Breast epithelium (tissue), 4 donors: ENCODE measurements around the gene SNRPA1. TPM values are rescaled to one million over a fixed set of nuclear protein-coding genes. Genes with fewer than 3 reads are reported as not detected.
A peak's percentile ranks its signal among the peaks of the same experiment; 100 is the strongest.

ENCODE experiments used
- DNase-seq, 2 donors: peaks; one replicate each; pipeline ENCODE4 v3.0.0-alpha.2; 2019; ENCODE audit warnings: low spot score in 2 of 2
- H3K27ac ChIP-seq, 2 donors: fragments of 200-600 bp; sonication (generic) in 1 of 2; one replicate each; pipeline ENCODE4 v1.5.1; 2016 to 2019; ENCODE audit warnings: mild to moderate bottlenecking in 1 of 2
- H3K27me3 ChIP-seq, 2 donors: fragments of 200-600 bp; sonication (generic) in 1 of 2; one replicate each; pipeline versions ENCODE4 v1.5.1 to v1.6.0; 2017 to 2019; ENCODE audit warnings: control low read depth in 1 of 2, mild to moderate bottlenecking in 1 of 2
- H3K36me3 ChIP-seq: fragments of 200-600 bp; one replicate; pipeline ENCODE4 v1.5.1; 2019
- H3K4me1 ChIP-seq, 2 donors: fragments of 200-600 bp; sonication (generic); one replicate each; pipeline ENCODE4 v1.5.1; 2016 to 2019; ENCODE audit warnings: control low read depth in 1 of 2
- H3K4me3 ChIP-seq, 3 donors: fragments of 200-600 bp; sonication (generic); 1 replicate in 2 of 3; 2 replicates in 1 of 3; pipeline ENCODE4 v1.5.1; 2016 to 2019; ENCODE audit warnings: mild to moderate bottlenecking in 3 of 3, moderate library complexity in 2 of 3
- H3K9me3 ChIP-seq, 2 donors: fragments of 200-600 bp; sonication (generic) in 1 of 2; one replicate each; pipeline ENCODE4 v1.5.1; 2016 to 2019; ENCODE audit warnings: control low read depth in 1 of 2
- CTCF ChIP-seq, 3 donors: fragments of 450-650 bp; IDR thresholded peaks; one replicate each; pipeline ENCODE4 v1.5.1; 2016 to 2017; ENCODE audit warnings: antibody characterized with exemption in 3 of 3, mild to moderate bottlenecking in 3 of 3, moderate library complexity in 3 of 3
- POLR2A ChIP-seq: fragments of 450-650 bp; IDR thresholded peaks from one replicate; pipeline ENCODE4 v1.6.1; 2016; ENCODE audit warnings: antibody characterized with exemption, mild to moderate bottlenecking, moderate library complexity
- POLR2AphosphoS5 ChIP-seq, 3 donors: sonication (generic); formaldehyde crosslinking; IDR thresholded peaks; one replicate each; pipeline ENCODE4 v1.6.1; 2017; ENCODE audit warnings: antibody characterized with exemption in 3 of 3
- intact Hi-C: fragments of 100-400 bp; cut with DNase I; formaldehyde crosslinking; loops from one replicate; pipeline ENCODE4 v1.15.1; 2023; ENCODE audit warnings: low total_unique reads
- total RNA-seq, 3 donors: library from RNA; depleted of rRNA; stranded (reverse); fragments of >200 nt; gene quantifications; one replicate each; pipeline ENCODE4 v1.1.0, GENCODE V29; 2016

The SNRPA1 gene
- total RNA-seq, 3 donors from 2014 or later, result 26.4 to 51.1 (median 44.3) TPM

GRCh38 chr15:101303408-101303807 is 8.4 kb upstream of the SNRPA1 start:
- Histone ChIP-seq H3K27ac (no peak overlapping the region), H3K36me3 (no peaks in the 10 kb centered on the region), H3K4me3 (no peak overlapping the region), H3K4me1 (no peaks in the 10 kb centered on the region), H3K9me3 (no peaks in the 10 kb centered on the region), H3K27me3 (no peaks in the 10 kb centered on the region)
- intact Hi-C loops, result loop anchor here (10.0 kb wide), 1 partner anchor 341 kb away; no protein-coding TSS in a partner anchor
- DNase-seq, result no peak
- no peak for TF ChIP-seq CTCF (IDR thresholded peaks at IDR 0.05)
- TF ChIP-seq POLR2A, result no peak
- TF ChIP-seq POLR2AphosphoS5 (IDR thresholded peaks at IDR 0.05), result no peak

DNA sequence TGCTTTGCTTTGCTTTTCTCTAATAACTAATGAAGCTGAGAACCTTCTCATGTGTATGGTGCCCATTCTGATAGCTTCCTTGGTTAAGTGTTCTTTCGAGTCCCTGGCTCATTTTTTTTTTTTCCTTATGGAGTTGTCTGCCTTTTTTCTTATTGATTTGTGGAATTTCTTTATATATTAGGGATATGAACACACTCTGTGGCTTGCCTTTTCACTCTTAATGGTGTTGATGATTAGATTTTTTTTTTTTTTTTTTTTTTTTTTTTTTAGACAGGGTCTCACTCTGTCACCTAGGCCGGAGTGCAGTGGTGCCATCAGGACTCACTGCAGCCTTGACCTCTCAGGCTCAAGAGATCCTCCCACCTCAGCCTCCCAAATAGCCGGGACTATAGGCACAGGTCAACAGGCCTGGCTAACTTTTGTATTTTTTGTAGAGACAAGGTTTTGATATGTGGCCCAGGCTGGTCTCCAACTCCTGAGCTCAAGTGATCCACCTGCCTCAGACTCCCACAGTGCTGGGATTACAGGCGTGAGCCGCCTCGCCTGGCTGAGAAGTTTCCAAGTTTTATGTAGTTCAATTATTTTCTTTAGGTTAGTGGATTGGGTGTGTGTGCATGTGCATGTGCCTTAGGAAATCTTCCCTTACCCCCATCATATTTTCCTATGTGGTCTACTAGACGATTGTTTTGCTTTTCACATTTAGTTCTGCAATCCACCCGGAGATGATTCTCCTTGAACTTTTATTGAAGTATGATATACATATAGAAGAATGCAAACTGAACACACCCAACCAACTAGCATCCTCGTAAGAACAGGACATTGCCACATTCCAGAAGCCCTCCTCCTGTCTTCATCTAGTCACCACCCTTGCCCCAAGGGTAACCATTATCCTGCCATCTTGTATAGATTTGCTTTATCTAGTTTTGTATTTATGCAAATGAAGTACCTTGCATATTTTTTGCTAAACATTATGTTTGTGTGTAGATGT is 1.7 kb upstream of the SNRPA1 start:
- H3K27ac ChIP-seq, result no peak overlapping the region
- no peaks in the 10 kb centered on the region for H3K9me3 ChIP-seq
- intact Hi-C loops, result no loop called here
- no peaks in the 10 kb centered on the region for H3K27me3 ChIP-seq
- no peak for TF ChIP-seq POLR2AphosphoS5 (IDR thresholded peaks at IDR 0.05)
- TF ChIP-seq CTCF (IDR thresholded peaks at IDR 0.05), result no peak
- TF ChIP-seq POLR2A, result no peak
- peaks cover 0 to 15% of the 10 kb centered on the region in 2 donors for H3K4me1 ChIP-seq
- no peak for DNase-seq
- H3K4me3 ChIP-seq, result peak overlapping the region in 1 of 3 donors; percentile 93
- H3K36me3 ChIP-seq, result no peaks in the 10 kb centered on the region

DNA sequence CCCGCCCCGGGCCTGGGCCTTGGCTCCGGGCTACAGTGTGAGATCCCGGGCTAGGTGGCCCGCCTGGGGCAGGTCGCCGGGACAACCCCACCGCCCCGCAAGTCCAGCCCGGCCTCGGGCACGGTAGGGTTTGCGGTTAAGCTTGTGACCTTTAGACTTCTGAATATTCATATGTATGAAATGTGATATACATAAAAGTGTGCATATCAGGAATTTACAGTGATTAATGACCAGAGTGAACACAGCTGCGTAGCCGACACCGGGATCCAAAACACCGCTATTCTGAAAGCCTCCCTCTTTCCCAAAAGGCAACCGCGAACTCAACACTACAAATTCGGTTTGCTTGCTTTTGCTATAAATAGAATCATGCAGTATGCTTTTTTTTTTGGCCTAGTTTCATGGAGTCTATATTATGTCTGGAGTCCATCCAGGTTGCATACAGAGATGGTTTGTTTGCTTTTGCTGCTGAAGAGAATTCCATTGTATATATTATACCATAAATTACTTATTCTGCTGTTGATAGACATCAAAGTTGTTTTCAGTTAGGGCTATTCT is 636 bp upstream of the SNRPA1 start:
- Histone ChIP-seq H3K4me1 (peaks cover 0 to 15% of the 10 kb centered on the region in 2 donors), H3K27me3 (no peaks in the 10 kb centered on the region), H3K36me3 (no peaks in the 10 kb centered on the region), H3K4me3 (peak overlapping the region; percentile 93 to 97 (median 93)), H3K27ac (peak overlapping the region; percentile 95 to 96), H3K9me3 (no peaks in the 10 kb centered on the region)
- DNase-seq, result no peak
- intact Hi-C loops, result no loop called here
- TF ChIP-seq POLR2A (no peak), CTCF (IDR thresholded peaks at IDR 0.05) (no peak), POLR2AphosphoS5 (IDR thresholded peaks at IDR 0.05) (no peak)

GRCh38 chr15:101293122-101293521 is 1.9 kb downstream of the SNRPA1 start:
- H3K36me3 ChIP-seq, result no peaks in the 10 kb centered on the region
- H3K27me3 ChIP-seq, result no peaks in the 10 kb centered on the region
- H3K4me3 ChIP-seq, result peak overlapping the region; percentile 93 to 97 (median 93)
- no peak for TF ChIP-seq CTCF (IDR thresholded peaks at IDR 0.05)
- TF ChIP-seq POLR2AphosphoS5 (IDR thresholded peaks at IDR 0.05), result no peak
- TF ChIP-seq POLR2A, result no peak
- peaks cover 0 to 15% of the 10 kb centered on the region in 2 donors for H3K4me1 ChIP-seq
- DNase-seq, result no peak
- intact Hi-C loops, result no loop called here
- no peaks in the 10 kb centered on the region for H3K9me3 ChIP-seq
- no peak overlapping the region for H3K27ac ChIP-seq
